Measurements from ENCODE around the gene CYTH1.

DNA sequence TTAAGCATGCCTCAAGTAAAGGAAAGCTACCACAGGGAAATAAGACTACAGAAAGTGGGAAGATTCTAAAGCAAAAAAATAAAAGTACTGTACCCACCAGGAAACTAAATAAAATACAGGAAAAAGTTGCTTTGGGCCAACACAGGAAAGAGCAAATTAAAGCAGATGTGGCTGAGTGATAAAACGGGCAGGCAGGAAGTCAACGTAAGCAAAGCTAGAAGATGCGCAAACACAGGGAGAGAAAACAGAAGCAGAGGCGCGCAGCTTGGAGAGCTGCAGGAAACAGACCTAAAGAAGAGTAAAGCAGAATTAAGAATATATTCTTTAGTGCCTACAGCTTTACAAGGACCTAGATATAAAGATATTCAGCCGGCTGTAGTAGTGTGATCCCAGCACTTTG is 36.9 kb upstream of the CYTH1 start:
- TF ChIP-seq, protein P1, sequence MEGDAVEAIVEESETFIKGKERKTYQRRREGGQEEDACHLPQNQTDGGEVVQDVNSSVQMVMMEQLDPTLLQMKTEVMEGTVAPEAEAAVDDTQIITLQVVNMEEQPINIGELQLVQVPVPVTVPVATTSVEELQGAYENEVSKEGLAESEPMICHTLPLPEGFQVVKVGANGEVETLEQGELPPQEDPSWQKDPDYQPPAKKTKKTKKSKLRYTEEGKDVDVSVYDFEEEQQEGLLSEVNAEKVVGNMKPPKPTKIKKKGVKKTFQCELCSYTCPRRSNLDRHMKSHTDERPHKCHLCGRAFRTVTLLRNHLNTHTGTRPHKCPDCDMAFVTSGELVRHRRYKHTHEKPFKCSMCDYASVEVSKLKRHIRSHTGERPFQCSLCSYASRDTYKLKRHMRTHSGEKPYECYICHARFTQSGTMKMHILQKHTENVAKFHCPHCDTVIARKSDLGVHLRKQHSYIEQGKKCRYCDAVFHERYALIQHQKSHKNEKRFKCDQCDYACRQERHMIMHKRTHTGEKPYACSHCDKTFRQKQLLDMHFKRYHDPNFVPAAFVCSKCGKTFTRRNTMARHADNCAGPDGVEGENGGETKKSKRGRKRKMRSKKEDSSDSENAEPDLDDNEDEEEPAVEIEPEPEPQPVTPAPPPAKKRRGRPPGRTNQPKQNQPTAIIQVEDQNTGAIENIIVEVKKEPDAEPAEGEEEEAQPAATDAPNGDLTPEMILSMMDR (conservative IDR thresholded peaks at IDR 0.05; ENCODE audit: low read length): no peak
- TF ChIP-seq EZH2phosphoT487 (IDR thresholded peaks at IDR 0.05; ENCODE audit: borderline replicate concordance, low read depth, low read length): no peak

All from OCI-LY7 (cell line).